ENCODE measurements around the gene NWD2.

GRCh38 chr4:37389366-37389765 lies 144.8 kb downstream of the NWD2 start:
- TF ChIP-seq POLR2A (IDR thresholded peaks at IDR 0.05) (no peak), CTCF (IDR thresholded peaks at IDR 0.05 in 8 of 11, conservative IDR thresholded peaks at IDR 0.05 in 3 of 11) (no peak), POLR2AphosphoS5 (IDR thresholded peaks at IDR 0.05) (no peak)

Data from spleen (tissue), 7 donors.